ENCODE data around the gene PNMA6E.

Gene PNMA6E

DNA sequence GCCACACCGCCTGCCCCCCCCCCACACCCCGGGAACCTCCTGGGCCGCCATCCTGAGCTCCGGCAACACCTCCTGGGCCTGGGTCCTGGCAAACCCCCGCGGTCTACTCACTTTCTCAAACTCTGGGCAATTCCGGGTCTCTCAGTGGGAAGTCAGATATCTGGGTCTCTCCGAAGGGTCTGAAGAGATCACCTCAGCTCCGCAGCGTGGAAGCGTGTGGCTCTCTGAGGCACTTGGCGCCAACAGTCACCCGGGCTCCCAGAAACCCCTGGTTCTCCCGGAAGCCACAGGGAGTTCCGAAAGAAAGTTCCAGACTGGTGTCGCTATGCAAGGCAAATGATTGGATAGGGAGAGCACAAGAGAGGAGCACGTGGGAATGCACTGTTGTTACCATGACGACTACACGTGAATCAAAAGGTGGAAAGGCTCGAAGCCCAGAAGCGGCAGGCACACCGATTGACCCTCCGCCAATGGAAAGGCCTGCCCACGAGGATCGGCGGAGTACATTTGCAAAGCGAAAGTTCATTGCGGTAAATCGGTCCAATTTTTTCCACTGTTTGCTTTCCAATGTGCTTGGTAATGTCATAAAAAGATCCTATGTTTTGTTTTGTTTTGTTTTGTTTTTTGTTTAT, at the start of gene PNMA6E:
TSS of gene PNMA6E (minus strand) at position 218 of the 632 bp plus-strand sequence. CDS start 2,501 bp downstream, outside the sequence.
- DNase-seq, result no peak

DNA sequence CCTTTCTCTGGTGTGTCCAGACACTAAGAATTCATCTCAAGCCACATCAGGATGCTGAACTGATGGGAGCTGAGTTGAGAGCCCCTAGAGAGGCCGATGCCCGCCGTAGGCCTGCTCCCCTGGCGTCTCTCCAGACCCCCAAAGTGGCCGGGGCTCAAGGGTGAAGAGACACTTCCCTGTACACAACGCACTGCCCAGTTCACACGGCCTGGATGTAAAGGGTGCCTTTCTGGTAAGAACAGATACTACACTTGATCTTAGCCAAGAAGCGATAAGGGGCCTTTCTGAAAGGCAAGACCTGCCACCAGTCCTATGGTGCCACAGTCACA, 49.8 kb upstream of the PNMA6E start:
- no peak for DNase-seq

DNA sequence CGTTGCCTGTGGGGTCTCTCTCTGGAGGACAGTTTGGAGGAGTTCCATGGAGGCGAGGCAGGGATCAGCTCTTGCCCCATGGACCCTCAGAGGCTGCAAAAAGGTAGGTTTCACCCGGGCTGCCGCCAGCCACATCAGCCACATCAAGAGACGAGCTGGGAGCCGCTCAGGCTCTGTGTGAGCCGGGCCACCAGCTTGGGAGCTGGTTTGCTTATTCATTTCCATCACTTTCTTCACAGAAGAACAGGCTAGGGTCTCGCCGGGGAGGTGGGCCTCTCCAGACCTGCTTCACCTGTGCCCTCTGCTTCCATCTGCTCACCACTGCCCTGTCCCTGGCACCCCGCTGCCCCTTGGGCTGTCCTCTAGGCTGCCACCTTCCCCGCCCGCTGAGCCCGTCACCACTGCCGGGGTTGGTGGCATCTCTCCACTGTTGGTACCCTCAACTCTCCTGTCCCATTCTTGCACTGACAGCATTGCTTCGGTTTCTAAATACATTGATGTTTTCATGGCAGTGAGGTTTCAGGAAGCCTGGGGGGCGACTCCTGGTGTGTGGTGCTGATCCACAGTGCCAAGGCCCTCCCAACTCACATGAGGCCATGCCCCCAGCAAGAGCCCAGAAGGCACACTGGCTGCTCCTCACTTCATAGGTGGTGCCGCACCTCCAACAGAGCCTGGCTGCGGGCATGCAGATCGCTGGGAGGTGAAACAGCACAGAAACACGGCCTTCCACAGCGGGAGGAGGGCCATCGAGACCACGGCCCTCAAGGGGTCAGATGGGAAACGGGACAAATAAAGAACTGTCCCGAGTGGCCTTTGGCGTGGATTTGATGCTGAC, 49.2 kb upstream of the PNMA6E start:
- no peak for DNase-seq

GRCh38 chrX:153449368-153450113, 48.4 kb upstream of the PNMA6E start:
- no peak for DNase-seq

GRCh38 chrX:153448556-153449367, 47.6 kb upstream of the PNMA6E start:
- DNase-seq, result no peak

GRCh38 chrX:153447581-153447960, 46.4 kb upstream of the PNMA6E start:
- no peak for DNase-seq

DNA sequence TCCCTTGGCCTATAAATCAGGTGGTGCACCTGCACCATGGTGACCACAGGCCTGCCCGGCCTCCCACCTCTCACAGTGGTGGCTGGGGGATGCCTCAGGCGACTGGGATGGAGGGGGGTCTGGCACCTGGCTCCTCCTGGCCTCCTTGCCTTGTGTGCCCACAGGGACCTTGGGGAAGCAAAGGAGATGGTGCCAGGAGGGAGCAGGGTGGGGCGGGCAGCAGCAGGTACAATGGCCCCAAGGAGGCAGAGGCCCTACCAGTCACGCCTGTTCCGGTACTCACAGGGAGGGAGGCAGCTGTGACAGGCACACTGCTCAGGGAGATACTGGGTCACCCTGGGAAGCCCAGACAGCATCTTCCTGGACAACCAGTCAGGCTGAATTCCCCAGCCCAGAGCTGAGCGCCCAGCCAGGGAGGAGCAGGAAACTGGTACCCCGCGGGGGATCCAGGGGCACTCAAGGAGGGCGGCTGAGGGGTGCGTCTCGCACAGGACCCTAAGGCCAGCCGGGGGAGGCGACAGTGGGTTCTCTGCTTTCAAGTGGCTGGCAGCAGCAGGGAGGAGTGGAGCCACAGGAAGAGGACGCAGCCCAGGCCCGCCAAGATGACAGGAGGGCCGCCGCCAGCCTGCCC, 45.9 kb upstream of the PNMA6E start:
- no peak for DNase-seq

DNA sequence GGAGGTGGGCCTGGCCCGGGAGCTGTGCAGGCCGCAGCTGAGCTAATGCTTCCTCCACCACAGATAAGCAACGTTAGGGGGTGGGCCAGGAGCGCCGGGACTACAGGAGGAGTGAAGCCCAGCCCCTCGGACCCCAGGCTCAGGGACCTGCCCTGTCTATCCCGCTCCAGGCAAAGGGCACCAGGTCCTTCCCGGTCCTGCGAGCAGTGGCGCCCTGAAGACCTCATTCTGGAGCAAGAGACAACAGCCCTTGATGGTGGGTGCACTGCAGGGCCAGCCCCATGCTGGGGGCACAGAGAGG, 45.4 kb upstream of the PNMA6E start:
- no peak for DNase-seq

DNA sequence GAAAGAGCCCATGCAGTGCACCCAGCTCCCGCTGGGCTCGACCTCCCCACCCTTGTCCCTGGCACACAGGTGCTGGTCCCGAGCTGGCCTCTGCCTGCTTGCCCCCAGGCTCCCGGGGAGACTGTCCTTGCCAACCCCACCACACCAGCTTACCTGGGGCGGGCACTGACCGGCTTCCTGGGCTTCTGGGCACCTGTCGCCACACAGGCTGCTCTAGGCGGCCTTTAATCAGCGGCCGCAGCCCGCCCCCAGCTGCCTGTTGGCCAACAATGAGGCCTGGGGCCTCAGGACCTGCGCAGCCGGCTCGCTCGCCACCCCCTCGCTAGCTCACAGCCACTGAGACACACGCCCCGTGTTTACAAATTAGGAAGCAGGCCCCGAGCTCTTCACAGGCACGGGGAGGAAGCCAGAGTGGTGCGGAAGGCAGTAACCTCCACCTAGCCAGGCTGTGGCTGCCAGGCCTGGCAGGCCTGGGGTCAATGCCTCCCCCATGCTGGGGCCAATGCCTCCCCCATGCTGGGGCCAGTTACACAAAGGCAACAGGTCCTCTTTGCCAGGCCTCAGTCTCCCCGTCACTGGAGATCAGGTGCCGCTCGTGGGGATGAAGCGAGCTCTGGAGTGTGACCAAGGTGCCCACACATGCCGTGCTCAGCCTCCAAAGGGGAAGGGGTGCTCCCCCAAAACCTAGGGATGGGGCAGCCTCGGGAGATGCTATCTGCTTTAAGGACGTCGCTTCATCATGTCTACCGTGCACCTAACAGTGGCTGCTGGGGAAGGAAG, 44.9 kb upstream of the PNMA6E start, which contains the start of gene TREX2:
TSS of gene TREX2 (minus strand) at position 201 of the 780 bp plus-strand sequence. CDS start 626 bp downstream, outside the sequence.
- DNase-seq, result no peak

DNA sequence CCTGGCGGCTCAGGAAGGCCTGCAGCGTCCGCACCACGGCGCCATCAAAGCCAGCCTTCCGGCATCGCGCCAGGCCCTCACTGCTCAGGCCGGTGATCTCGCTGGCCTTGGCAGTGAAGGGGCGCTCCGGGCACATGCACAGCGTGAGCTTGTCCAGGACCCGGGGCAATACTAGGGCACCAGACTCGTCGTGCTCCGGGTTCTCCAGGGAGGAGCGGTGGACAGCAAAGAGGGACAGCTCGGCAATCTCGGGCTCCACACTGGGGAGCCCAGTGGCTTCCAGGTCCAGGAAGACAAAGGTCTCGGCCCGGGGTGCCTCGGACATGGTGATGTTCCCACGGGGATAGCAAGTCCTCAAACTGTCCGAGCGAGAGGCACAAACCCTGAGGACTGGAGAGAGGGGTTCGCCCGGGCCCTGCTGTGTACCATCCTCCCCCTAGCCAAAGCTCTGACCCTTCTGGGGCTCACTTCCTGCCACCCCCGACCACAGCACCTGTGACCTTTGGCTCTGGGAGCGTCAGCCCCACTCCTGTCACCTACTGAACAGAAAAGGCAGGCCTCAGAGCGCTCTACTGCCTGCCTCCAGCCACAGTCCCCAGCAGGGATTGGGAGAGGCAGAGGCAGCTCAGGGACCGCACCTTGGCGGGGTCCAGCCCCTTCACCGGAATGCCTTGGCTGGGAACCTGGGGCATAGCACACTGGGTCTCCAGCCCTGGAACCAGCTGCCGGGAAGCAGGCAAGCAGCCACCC, 44.1 kb upstream of the PNMA6E start:
- DNase-seq, result no peak

DNA sequence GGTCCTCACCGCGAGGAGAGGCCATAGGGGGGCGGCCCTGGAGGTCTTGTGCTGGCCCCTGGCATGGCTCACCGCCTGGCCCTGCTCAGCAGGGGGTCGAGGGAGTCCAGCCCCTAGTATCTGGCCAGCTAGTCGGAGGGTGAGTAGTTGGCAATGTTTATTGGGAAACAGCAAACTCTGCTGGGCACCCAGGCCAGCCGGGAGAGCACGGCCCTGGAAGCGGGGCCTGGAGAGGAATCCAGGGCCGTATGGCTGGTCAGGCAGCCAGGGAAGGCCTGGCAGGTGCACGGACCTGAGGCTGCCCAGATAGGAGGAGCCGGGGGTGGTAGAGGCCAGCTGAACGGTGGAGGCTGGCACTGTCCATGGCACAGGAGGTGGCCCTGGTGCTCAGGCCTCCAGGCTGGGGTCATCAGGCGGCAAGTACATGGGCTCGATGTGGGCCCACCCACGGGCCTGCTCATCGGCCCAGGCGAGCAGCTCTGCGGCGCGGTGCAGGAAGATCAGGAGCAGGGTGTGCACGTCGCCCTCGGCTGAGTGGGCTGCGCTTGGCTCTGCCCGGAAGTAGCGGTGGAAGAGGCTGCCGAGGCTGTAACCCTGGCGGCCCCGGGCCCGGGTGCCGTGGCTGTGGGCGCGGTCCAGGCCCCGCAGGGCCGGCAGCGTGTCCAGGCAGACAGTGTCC, 43.3 kb upstream of the PNMA6E start:
- no peak for DNase-seq

DNA sequence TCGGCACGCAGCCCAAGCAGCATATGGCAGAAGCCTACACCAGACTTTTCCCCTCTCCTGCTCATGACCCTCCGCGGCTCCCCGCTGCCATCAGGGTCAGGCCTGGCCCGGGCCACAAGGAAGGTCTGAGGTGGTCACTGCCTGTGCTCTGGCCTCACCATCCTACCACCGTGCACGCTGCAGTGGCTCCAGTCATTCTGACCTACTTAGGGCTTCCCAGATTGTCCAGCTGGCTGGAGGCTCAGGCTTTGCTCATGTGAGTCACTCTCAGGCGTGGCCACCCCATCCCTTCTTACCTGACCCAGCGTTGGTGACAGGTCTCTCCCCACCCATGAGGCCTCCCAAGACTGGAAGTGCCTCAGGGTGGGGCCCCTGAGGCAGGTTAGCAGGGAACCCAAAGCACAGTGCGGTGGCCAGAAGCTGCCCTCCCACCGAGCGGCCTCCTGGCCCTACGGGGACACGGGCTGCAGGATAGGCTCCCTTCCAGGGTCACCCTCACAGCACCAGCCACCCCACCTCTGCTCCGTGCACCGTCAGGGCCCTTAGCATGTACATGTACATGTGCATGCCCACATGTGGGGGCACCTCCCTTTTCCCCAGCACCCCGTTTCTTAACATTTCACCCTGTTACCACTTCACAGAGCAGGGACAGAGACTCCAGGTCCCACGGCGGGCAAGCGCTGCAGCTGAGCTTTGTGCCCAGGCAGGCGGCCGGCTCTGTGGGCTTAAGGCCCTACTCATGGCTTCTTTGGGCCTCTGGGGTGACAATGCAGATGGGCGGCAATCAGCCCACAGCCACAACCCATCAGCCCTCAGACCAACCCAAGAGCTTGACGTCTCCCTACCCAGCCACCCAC, 42.6 kb upstream of the PNMA6E start:
- DNase-seq, result no peak

DNA sequence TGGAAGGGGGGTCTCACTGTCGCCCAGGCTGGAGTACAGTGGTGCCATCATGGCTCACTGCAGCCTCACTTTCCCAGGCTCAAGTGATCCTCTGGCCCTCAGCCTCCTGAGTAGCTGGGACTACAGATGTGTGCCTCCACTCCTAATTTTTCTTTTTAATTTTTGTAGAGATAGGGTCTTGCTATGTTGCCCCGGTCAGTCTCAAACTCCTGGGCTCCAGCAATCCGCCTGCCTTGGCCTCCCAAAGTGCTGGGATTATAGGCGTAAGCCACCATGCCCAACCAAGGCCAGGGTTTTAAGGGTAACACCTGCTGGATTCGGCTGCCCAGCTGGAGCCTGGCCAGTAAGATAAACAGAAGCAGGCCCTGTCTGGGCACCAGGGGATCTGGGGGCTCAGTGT, 41.3 kb upstream of the PNMA6E start:
- DNase-seq, result no peak

- DNase-seq, result no peak
These were observed 40.8 kb upstream of the PNMA6E start for GRCh38 chrX:153441981-153442380.

DNA sequence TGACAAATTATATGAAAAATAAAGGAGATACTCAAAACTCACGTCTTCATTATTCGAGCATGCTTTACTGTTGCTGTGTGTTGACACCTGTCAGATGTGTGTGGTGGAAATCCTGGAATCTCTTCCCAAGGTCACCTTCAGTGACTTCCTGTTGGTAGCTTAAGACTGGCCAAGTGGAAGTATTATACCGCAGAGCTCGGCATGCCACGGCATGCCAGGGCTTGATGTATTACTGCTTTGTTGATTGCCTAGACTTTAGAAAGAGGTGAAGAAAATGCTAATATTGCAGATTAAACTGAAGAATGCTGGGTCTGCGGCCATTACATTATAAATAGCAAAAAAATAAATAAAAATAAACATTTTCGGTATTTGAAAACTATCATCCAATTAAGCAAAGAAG, 40.1 kb upstream of the PNMA6E start:
- DNase-seq, result no peak

- no peak for DNase-seq
These were observed 39.5 kb upstream of the PNMA6E start for GRCh38 chrX:153440556-153441135.

DNA sequence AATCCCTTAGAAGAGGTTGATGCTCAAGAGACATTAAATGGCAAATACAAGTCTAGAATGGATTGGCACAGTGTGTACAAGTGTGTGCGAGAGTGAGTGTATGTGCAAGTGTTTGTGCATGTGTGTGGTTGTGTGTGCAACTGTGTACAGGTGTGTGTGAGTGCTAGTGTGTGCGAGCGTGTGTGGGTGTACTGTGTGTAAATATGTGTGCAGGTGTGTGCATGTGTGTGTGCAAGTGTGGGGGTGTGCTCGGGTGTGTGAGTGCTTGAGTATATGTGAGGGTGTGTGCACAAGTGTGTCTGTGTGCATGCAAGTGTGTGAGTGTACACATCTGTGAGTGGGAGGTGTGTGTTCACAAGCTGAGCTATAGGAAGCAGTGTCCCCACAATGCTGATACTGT, 38.8 kb upstream of the PNMA6E start:
- no peak for DNase-seq

DNA sequence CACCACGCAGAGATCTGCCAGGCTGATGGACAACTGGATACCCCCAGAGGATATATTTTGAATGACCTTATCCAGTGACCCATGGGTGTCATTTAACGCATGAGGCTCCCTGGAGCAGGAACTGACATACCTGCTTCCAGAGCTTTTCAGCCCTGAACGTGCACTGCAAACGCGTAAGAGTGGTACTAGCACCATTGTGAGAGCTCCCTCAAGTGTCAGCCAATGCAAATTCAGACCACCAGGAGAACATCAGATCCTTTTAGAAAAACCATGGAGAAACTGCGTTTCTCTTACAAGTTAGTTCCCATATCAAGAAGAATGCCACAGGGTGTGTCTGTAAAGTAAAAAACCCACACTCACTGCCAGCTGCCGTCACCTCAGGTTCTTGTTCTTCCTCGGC, 37.4 kb upstream of the PNMA6E start:
- DNase-seq, result no peak

DNA sequence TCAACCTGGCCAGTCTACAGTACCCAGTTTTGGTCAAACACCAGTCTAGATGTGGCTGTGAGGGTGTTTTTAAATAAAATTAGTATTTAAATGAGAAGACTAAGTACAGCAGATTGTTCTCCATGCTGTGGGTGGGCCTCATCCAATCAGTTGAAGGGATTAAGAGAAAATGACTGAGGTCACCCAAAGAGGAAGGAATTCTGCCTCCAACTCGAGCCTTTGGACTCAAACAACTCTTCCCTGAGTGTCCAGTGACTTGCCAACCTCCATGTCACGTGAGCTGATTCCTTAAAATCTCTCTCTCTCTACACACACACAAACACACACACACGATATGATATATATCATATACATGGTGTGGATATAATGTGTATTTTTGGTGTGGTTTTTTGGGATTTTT, 34.7 kb upstream of the PNMA6E start:
- DNase-seq, result no peak
